ENCODE results near the gene PLAAT1.

GRCh38 chr3:193229851-193230420, 11.1 kb upstream of the PLAAT1 start:
- TF ChIP-seq CTCF (IDR thresholded peaks at IDR 0.05 in 8 of 11, conservative IDR thresholded peaks at IDR 0.05 in 3 of 11) (no peak), POLR2A (IDR thresholded peaks at IDR 0.05) (no peak), POLR2AphosphoS5 (IDR thresholded peaks at IDR 0.05) (no peak)

Data from spleen (tissue), 7 donors.